C4-2B (cell line): ENCODE results near the gene SPOCK1.

Source experiments
- CTCF ChIP-seq: fragments of 450-650 bp; conservative IDR thresholded peaks from 2 replicates; pipeline ENCODE4 v1.5.1; 2017; ENCODE audit warnings: mild to moderate bottlenecking
- ZFX ChIP-seq: fragments of 450-650 bp; IDR thresholded peaks from 2 replicates; pipeline ENCODE4 v1.6.1; 2017

- no peak for TF ChIP-seq CTCF
- no peak for TF ChIP-seq ZFX
These were observed 139.2 kb downstream of the SPOCK1 start for GRCh38 chr5:137359941-137360340.
